ENCODE measurements around the gene TENM4. TPM values are rescaled to one million over a fixed set of nuclear protein-coding genes. Genes with fewer than 3 reads are reported as not detected.

TENM4 gene
- polyA plus RNA-seq, 1 donor from 2014 or later, result not detected

- no peaks in the 10 kb centered on the region for H3K4me1 Mint-ChIP-seq
- peaks cover 8% of the 10 kb centered on the region for H3K27me3 Mint-ChIP-seq
- no peaks in the 10 kb centered on the region for H3K36me3 Mint-ChIP-seq
- no peak overlapping the region for H3K27ac Mint-ChIP-seq
- H3K9me3 Mint-ChIP-seq, result peaks cover 0 to 7% (median 3%) of the 10 kb centered on the region in 3 donors
- no peak overlapping the region for H3K4me3 Mint-ChIP-seq
Measured at GRCh38 chr11:78946945-78947902, 493.6 kb downstream of the TENM4 start.

GRCh38 chr11:78943841-78944240, 497.0 kb downstream of the TENM4 start:
- Mint-ChIP-seq H3K4me1 (no peaks in the 10 kb centered on the region), H3K27me3 (peaks cover 9% of the 10 kb centered on the region), H3K27ac (no peak overlapping the region), H3K36me3 (no peaks in the 10 kb centered on the region), H3K9me3 (peaks cover 0 to 7% (median 0%) of the 10 kb centered on the region in 3 donors), H3K4me3 (no peak overlapping the region)

- Mint-ChIP-seq H3K27me3 (peaks cover 9% of the 10 kb centered on the region), H3K27ac (no peak overlapping the region), H3K4me3 (no peak overlapping the region), H3K9me3 (peaks cover 0 to 7% (median 0%) of the 10 kb centered on the region in 3 donors), H3K36me3 (no peaks in the 10 kb centered on the region), H3K4me1 (no peaks in the 10 kb centered on the region)
Measured at GRCh38 chr11:78943154-78943553, 497.7 kb downstream of the TENM4 start.

GRCh38 chr11:78941226-78941851, 499.5 kb downstream of the TENM4 start:
- no peaks in the 10 kb centered on the region for H3K36me3 Mint-ChIP-seq
- peaks cover 0 to 7% (median 0%) of the 10 kb centered on the region in 3 donors for H3K9me3 Mint-ChIP-seq
- H3K27me3 Mint-ChIP-seq, result peaks cover 4% of the 10 kb centered on the region
- H3K27ac Mint-ChIP-seq, result no peak overlapping the region
- H3K4me1 Mint-ChIP-seq, result no peaks in the 10 kb centered on the region
- H3K4me3 Mint-ChIP-seq, result no peak overlapping the region

- H3K36me3 Mint-ChIP-seq, result no peaks in the 10 kb centered on the region
- peaks cover 0 to 3% (median 1%) of the 10 kb centered on the region in 3 donors for H3K9me3 Mint-ChIP-seq
- H3K27me3 Mint-ChIP-seq, result peaks cover 4% of the 10 kb centered on the region
- no peak overlapping the region for H3K27ac Mint-ChIP-seq
- peak overlapping the region in 2 of 4 donors; percentile 13 to 65 for H3K4me3 Mint-ChIP-seq
- H3K4me1 Mint-ChIP-seq, result no peaks in the 10 kb centered on the region
Measured at GRCh38 chr11:78940500-78941225, 500.2 kb downstream of the TENM4 start.

- Mint-ChIP-seq H3K27me3 (peaks cover 4% of the 10 kb centered on the region), H3K27ac (no peak overlapping the region), H3K4me1 (no peaks in the 10 kb centered on the region), H3K9me3 (peaks cover 0 to 4% (median 0%) of the 10 kb centered on the region in 3 donors), H3K36me3 (no peaks in the 10 kb centered on the region), H3K4me3 (no peak overlapping the region)
Measured at GRCh38 chr11:78938971-78939370, 501.9 kb downstream of the TENM4 start.

- Mint-ChIP-seq H3K9me3 (peaks cover 0 to 4% (median 0%) of the 10 kb centered on the region in 3 donors), H3K4me3 (no peak overlapping the region), H3K36me3 (no peaks in the 10 kb centered on the region)
Measured at GRCh38 chr11:78938036-78938435, 502.8 kb downstream of the TENM4 start.

GRCh38 chr11:78935398-78936068, 505.3 kb downstream of the TENM4 start:
- Mint-ChIP-seq H3K36me3 (no peaks in the 10 kb centered on the region), H3K4me1 (no peaks in the 10 kb centered on the region), H3K9me3 (peaks cover 0 to 4% (median 0%) of the 10 kb centered on the region in 3 donors), H3K27ac (no peak overlapping the region), H3K4me3 (no peak overlapping the region), H3K27me3 (peaks cover 4% of the 10 kb centered on the region)

More at GRCh38 chr11:78938036-78938435, 502.8 kb downstream of the TENM4 start:
- Mint-ChIP-seq H3K27me3 (peaks cover 4% of the 10 kb centered on the region), H3K27ac (no peak overlapping the region), H3K4me1 (no peaks in the 10 kb centered on the region)

- no peaks in the 10 kb centered on the region for H3K36me3 Mint-ChIP-seq
- no peaks in the 10 kb centered on the region for H3K4me1 Mint-ChIP-seq
- peaks cover 2% of the 10 kb centered on the region for H3K27me3 Mint-ChIP-seq
- H3K4me3 Mint-ChIP-seq, result no peak overlapping the region
- H3K9me3 Mint-ChIP-seq, result peaks cover 0 to 4% (median 0%) of the 10 kb centered on the region in 3 donors
- H3K27ac Mint-ChIP-seq, result no peak overlapping the region
Measured at GRCh38 chr11:78933350-78933749, 507.5 kb downstream of the TENM4 start.

GRCh38 chr11:78932757-78933156, 508.1 kb downstream of the TENM4 start:
- peaks cover 2% of the 10 kb centered on the region for H3K27me3 Mint-ChIP-seq
- no peaks in the 10 kb centered on the region for H3K4me1 Mint-ChIP-seq
- H3K9me3 Mint-ChIP-seq, result peaks cover 0 to 4% (median 0%) of the 10 kb centered on the region in 3 donors
- no peaks in the 10 kb centered on the region for H3K36me3 Mint-ChIP-seq
- no peak overlapping the region for H3K4me3 Mint-ChIP-seq
- no peak overlapping the region for H3K27ac Mint-ChIP-seq

GRCh38 chr11:78931891-78932290, 508.9 kb downstream of the TENM4 start:
- H3K9me3 Mint-ChIP-seq, result peaks cover 0 to 4% (median 0%) of the 10 kb centered on the region in 3 donors
- H3K4me1 Mint-ChIP-seq, result no peaks in the 10 kb centered on the region
- no peak overlapping the region for H3K27ac Mint-ChIP-seq
- peaks cover 4% of the 10 kb centered on the region for H3K27me3 Mint-ChIP-seq
- no peak overlapping the region for H3K4me3 Mint-ChIP-seq
- H3K36me3 Mint-ChIP-seq, result no peaks in the 10 kb centered on the region

GRCh38 chr11:78930810-78931523, 509.9 kb downstream of the TENM4 start:
- Mint-ChIP-seq H3K9me3 (peaks cover 0 to 4% (median 0%) of the 10 kb centered on the region in 3 donors), H3K4me3 (no peak overlapping the region), H3K27me3 (peaks cover 4% of the 10 kb centered on the region), H3K27ac (peak overlapping the region in 1 of 3 donors; percentile 45), H3K36me3 (no peaks in the 10 kb centered on the region), H3K4me1 (no peaks in the 10 kb centered on the region)

GRCh38 chr11:78929906-78930220, 511.0 kb downstream of the TENM4 start:
- Mint-ChIP-seq H3K9me3 (no peaks in the 10 kb centered on the region), H3K36me3 (no peaks in the 10 kb centered on the region), H3K27me3 (peaks cover 5% of the 10 kb centered on the region), H3K4me3 (no peak overlapping the region), H3K27ac (no peak overlapping the region), H3K4me1 (no peaks in the 10 kb centered on the region)

All from IgD-negative memory B cell (primary cell).